Esophagus squamous epithelium (tissue), 5 donors: Measurements from ENCODE around the gene FMN2. TPM values are rescaled to one million over a fixed set of nuclear protein-coding genes. Genes with fewer than 3 reads are reported as not detected.

Experiments
- DNase-seq: peaks from one replicate; lab custom pipeline; 2025; lab: John Stamatoyannopoulos, UW
- H3K27ac ChIP-seq, 4 donors: fragments of 200-600 bp; sonication (generic); one replicate each; pipeline ENCODE4 v1.5.1; 2016 to 2019; ENCODE audit warnings: mild to moderate bottlenecking in 1 of 4
- H3K27me3 ChIP-seq, 4 donors: fragments of 200-600 bp; sonication (generic); 1 replicate in 3 of 4; 2 replicates in 1 of 4; pipeline versions ENCODE4 v1.5.1 to v1.6.0; 2017 to 2021; ENCODE audit warnings: antibody characterized with exemption in 1 of 4
- H3K36me3 ChIP-seq, 3 donors: fragments of 200-600 bp; sonication (generic); one replicate each; pipeline ENCODE4 v1.5.1; 2016 to 2019
- H3K4me1 ChIP-seq, 3 donors: fragments of 200-600 bp; sonication (generic); one replicate each; pipeline ENCODE4 v1.5.1; 2017 to 2019
- H3K4me3 ChIP-seq, 4 donors: fragments of 200-600 bp; sonication (generic); 1 replicate in 3 of 4; 2 replicates in 1 of 4; pipeline ENCODE4 v1.5.1; 2016 to 2019; ENCODE audit warnings: mild to moderate bottlenecking in 2 of 4, moderate library complexity in 1 of 4
- H3K9me3 ChIP-seq, 3 donors: fragments of 200-600 bp; sonication (generic); one replicate each; pipeline ENCODE4 v1.5.1; 2016 to 2019
- CTCF ChIP-seq, 6 experiments: fragments of 450-650 bp in 4 of 6; fragments of 200-600 bp in 2 of 6; sonication (generic) in 2 of 6; IDR thresholded peaks; one replicate each; pipeline ENCODE4 v1.5.1; 2016 to 2019; ENCODE audit warnings: antibody characterized with exemption in 6 of 6, mild to moderate bottlenecking in 4 of 6, moderate library complexity in 4 of 6
- POLR2A ChIP-seq, 4 donors: fragments of 450-650 bp; IDR thresholded peaks; one replicate each; pipeline ENCODE4 v1.6.1; 2017; ENCODE audit warnings: antibody characterized with exemption in 4 of 4, mild to moderate bottlenecking in 4 of 4, moderate library complexity in 3 of 4
- WGBS, 2 donors: methylation state at CpG; one replicate each; pipeline ENCODE4 v1.1.5; 2018; 5-methylcytosine and 5-hydroxymethylcytosine counted together
- intact Hi-C: fragments of 100-400 bp; cut with DNase I; formaldehyde crosslinking; loops from one replicate; pipeline ENCODE4 v1.15.0; 2022
- small RNA-seq, 4 donors: library from RNA; depleted of rRNA; stranded (forward); fragments of <200 nt; gene quantifications; one replicate each; pipeline ENCODE3, GENCODE V24; 2016
- total RNA-seq, 4 donors: library from RNA; depleted of rRNA; stranded (reverse); fragments of >200 nt; gene quantifications; one replicate each; pipeline ENCODE4 v1.1.0, GENCODE V29; 2016
- donor health status: DM: yes; HTN: yes; CAD: no.

FMN2 gene
- total RNA-seq, 4 donors from 2014 or later = 0.19 to 0.35 TPM; not detected in 2

- Histone ChIP-seq H3K27me3 (no peaks in the 10 kb centered on the region), H3K9me3 (no peaks in the 10 kb centered on the region), H3K36me3 (no peaks in the 10 kb centered on the region), H3K4me1 (no peaks in the 10 kb centered on the region), H3K27ac (no peak overlapping the region), H3K4me3 (no peak overlapping the region)
- TF ChIP-seq CTCF (IDR thresholded peaks at IDR 0.05) = no peak
- intact Hi-C loops = no loop called here
- no peak for DNase-seq
- WGBS, 2 donors = 78 to 80% methylated on average over 4 of the region's 4 CpGs
These were observed 426.2 kb downstream of the FMN2 start for GRCh38 chr1:240517891-240518290.

DNA sequence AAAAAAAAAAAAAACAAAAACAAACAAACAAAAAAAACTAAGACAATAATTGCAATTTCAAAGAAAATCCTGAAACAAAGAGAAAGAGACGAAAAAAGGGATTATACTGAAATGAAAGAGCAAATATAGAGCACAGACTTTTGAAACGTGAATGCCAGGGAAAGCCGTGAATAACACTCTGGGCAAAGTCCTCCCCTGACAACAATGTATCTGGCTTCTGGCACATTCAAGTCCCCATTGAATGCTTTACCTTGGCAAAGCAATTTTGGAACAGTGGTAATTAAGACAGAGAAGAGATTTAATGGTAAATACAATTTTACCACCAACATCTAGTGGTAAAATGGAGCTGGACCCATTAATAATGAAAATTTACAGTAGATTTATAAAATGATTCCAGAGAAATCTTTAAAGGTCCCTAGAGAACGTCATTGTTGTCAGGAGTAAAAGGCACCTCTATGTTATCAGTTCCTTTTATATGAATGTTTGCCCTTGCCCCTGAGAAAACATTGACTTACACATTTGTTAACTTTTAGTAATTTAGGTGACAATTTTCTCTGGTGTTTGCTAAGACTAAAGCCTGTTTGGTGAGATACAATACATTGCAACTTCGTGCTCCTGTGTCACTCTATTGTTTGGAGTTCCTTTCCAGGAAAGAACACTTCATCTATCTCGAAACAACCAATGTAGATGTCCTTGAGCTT is 430.6 kb downstream of the FMN2 start:
- no peak overlapping the region for H3K4me3 ChIP-seq
- no peaks in the 10 kb centered on the region for H3K27me3 ChIP-seq
- no peaks in the 10 kb centered on the region for H3K36me3 ChIP-seq
- TF ChIP-seq POLR2A (IDR thresholded peaks at IDR 0.05) (no peak), CTCF (IDR thresholded peaks at IDR 0.05) (no peak)
- intact Hi-C loops = no loop called here
- H3K27ac ChIP-seq = no peak overlapping the region
- H3K4me1 ChIP-seq = no peaks in the 10 kb centered on the region
- no peak for DNase-seq
- peaks cover 0 to 8% (median 0%) of the 10 kb centered on the region in 3 donors for H3K9me3 ChIP-seq
- WGBS, 2 donors = 33 to 50% methylated on average over 6 of the region's 6 CpGs

GRCh38 chr1:240524356-240525069 is 432.8 kb downstream of the FMN2 start:
- Histone ChIP-seq H3K9me3 (peaks cover 0 to 8% (median 0%) of the 10 kb centered on the region in 3 donors), H3K27ac (no peak overlapping the region), H3K27me3 (no peaks in the 10 kb centered on the region), H3K4me3 (no peak overlapping the region), H3K4me1 (no peaks in the 10 kb centered on the region), H3K36me3 (no peaks in the 10 kb centered on the region)
- no peak for DNase-seq
- TF ChIP-seq POLR2A (IDR thresholded peaks at IDR 0.05) (no peak), CTCF (IDR thresholded peaks at IDR 0.05) (no peak)
- 42 to 66% methylated on average over 3 to 4 of the region's 4 CpGs for WGBS, 2 donors
- intact Hi-C loops = no loop called here

Small RNA genes lying within 50 kb of the gene (small RNA-seq; reads per million reads assigned to genes)
- gene RF00019 = 0 reads per million in 4 donors
